ENCODE results near the gene HBG2.

The HBG2 gene

DNA sequence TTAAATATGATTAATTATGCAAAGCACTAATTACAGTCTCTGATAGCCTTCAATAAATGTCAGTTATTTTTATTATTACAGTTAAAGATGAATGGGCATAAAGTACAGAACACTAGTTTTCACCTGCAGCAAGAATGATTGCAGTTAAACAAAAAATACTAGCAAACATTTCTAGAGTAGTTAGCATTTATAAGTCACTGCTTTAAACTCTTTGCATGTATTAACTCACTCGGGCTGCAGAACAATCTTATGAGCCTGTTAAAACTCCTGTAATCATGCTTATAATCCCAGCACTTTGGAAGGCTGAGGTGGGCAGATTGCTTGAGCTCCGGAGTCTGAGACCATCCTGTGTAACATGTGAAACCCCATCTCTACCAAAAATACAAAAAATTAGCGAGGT is 32.3 kb upstream of the HBG2 start:
- Histone ChIP-seq H3K4me1 (ENCODE audit: low read depth, poor library complexity, severe bottlenecking) (no peaks in the 10 kb centered on the region), H3K4me2 (no peak overlapping the region), H3K79me2 (ENCODE audit: insufficient read depth, low read depth) (no peaks in the 10 kb centered on the region), H2AFZ (ENCODE audit: low read depth) (no peak overlapping the region), H4K20me1 (ENCODE audit: insufficient read depth) (no peaks in the 10 kb centered on the region), H3K27me3 (ENCODE audit: insufficient read depth, low read depth) (no peaks in the 10 kb centered on the region), H3K9ac (no peak overlapping the region), H3K36me3 (ENCODE audit: insufficient read depth) (no peaks in the 10 kb centered on the region), H3K27ac (no peak overlapping the region), H3K4me3 (IDR thresholded peaks at IDR 0.05; ENCODE audit: insufficient read depth, low read depth, low read length) (no peak overlapping the region)
- TF ChIP-seq CTCF (conservative IDR thresholded peaks at IDR 0.05; ENCODE audit: low read depth, low read length): no peak

GRCh38 chr11:5286351-5286750 is 31.8 kb upstream of the HBG2 start:
- Histone ChIP-seq H3K79me2 (ENCODE audit: insufficient read depth, low read depth) (no peaks in the 10 kb centered on the region), H2AFZ (ENCODE audit: low read depth) (no peak overlapping the region), H3K27ac (no peak overlapping the region), H3K4me1 (ENCODE audit: low read depth, poor library complexity, severe bottlenecking) (no peaks in the 10 kb centered on the region), H3K4me2 (no peak overlapping the region), H4K20me1 (ENCODE audit: insufficient read depth) (no peaks in the 10 kb centered on the region), H3K9ac (no peak overlapping the region), H3K36me3 (ENCODE audit: insufficient read depth) (no peaks in the 10 kb centered on the region), H3K27me3 (ENCODE audit: insufficient read depth, low read depth) (no peaks in the 10 kb centered on the region), H3K4me3 (IDR thresholded peaks at IDR 0.05; ENCODE audit: insufficient read depth, low read depth, low read length) (no peak overlapping the region)
- TF ChIP-seq CTCF (conservative IDR thresholded peaks at IDR 0.05; ENCODE audit: low read depth, low read length): no peak

GRCh38 chr11:5285703-5286340 is 31.2 kb upstream of the HBG2 start:
- Histone ChIP-seq H3K4me2 (no peak overlapping the region), H3K4me1 (ENCODE audit: low read depth, poor library complexity, severe bottlenecking) (peaks cover 4% of the 10 kb centered on the region), H3K4me3 (IDR thresholded peaks at IDR 0.05; ENCODE audit: insufficient read depth, low read depth, low read length) (no peak overlapping the region), H3K9ac (no peak overlapping the region), H3K79me2 (ENCODE audit: insufficient read depth, low read depth) (no peaks in the 10 kb centered on the region), H2AFZ (ENCODE audit: low read depth) (no peak overlapping the region), H4K20me1 (ENCODE audit: insufficient read depth) (no peaks in the 10 kb centered on the region), H3K27me3 (ENCODE audit: insufficient read depth, low read depth) (no peaks in the 10 kb centered on the region), H3K27ac (no peak overlapping the region), H3K36me3 (ENCODE audit: insufficient read depth) (no peaks in the 10 kb centered on the region)
- no peak for TF ChIP-seq CTCF (conservative IDR thresholded peaks at IDR 0.05; ENCODE audit: low read depth, low read length)

DNA sequence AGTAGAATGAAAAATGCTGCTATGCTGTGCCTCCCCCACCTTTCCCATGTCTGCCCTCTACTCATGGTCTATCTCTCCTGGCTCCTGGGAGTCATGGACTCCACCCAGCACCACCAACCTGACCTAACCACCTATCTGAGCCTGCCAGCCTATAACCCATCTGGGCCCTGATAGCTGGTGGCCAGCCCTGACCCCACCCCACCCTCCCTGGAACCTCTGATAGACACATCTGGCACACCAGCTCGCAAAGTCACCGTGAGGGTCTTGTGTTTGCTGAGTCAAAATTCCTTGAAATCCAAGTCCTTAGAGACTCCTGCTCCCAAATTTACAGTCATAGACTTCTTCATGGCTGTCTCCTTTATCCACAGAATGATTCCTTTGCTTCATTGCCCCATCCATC is 30.1 kb upstream of the HBG2 start:
- Histone ChIP-seq H3K36me3 (ENCODE audit: insufficient read depth) (no peaks in the 10 kb centered on the region), H3K4me1 (ENCODE audit: low read depth, poor library complexity, severe bottlenecking) (peaks cover 14% of the 10 kb centered on the region), H3K27me3 (ENCODE audit: insufficient read depth, low read depth) (no peaks in the 10 kb centered on the region), H3K9ac (no peak overlapping the region), H3K27ac (no peak overlapping the region), H3K79me2 (ENCODE audit: insufficient read depth, low read depth) (no peaks in the 10 kb centered on the region), H2AFZ (ENCODE audit: low read depth) (no peak overlapping the region), H4K20me1 (ENCODE audit: insufficient read depth) (no peaks in the 10 kb centered on the region), H3K4me3 (IDR thresholded peaks at IDR 0.05; ENCODE audit: insufficient read depth, low read depth, low read length) (no peak overlapping the region), H3K4me2 (no peak overlapping the region)
- TF ChIP-seq CTCF (conservative IDR thresholded peaks at IDR 0.05; ENCODE audit: low read depth, low read length): no peak
